GM11168 (cell line): ENCODE data around the gene COL11A2.

Source experiments
- in situ Hi-C: fragments of 300-500 bp; cut with MboI; formaldehyde crosslinking; loops from one replicate; pipeline ENCODE4 v1.12.0; 2022; ENCODE audit warnings: low sequenced_read_pairs; ENCODE audit not compliant: unreplicated experiment

COL11A2 gene

GRCh38 chr6:33124525-33124901 lies 67.8 kb downstream of the COL11A2 start:
- in situ Hi-C loops = no loop called here

GRCh38 chr6:33123732-33124524 lies 68.3 kb downstream of the COL11A2 start:
- in situ Hi-C loops = no loop called here

GRCh38 chr6:33123181-33123580 lies 69.1 kb downstream of the COL11A2 start:
- in situ Hi-C loops = no loop called here

GRCh38 chr6:33120001-33120400 lies 72.3 kb downstream of the COL11A2 start:
- in situ Hi-C loops = no loop called here

GRCh38 chr6:33118525-33119123 lies 73.6 kb downstream of the COL11A2 start:
- in situ Hi-C loops = no loop called here

- in situ Hi-C loops = no loop called here
Observed at GRCh38 chr6:33117811-33118277, 74.4 kb downstream of the COL11A2 start.

- in situ Hi-C loops = no loop called here
Observed at GRCh38 chr6:33116841-33117711, 75.2 kb downstream of the COL11A2 start.

- in situ Hi-C loops = no loop called here
Observed at GRCh38 chr6:33116417-33116816, 75.8 kb downstream of the COL11A2 start.

- in situ Hi-C loops = no loop called here
Observed at GRCh38 chr6:33114406-33114805, 77.9 kb downstream of the COL11A2 start.

GRCh38 chr6:33113755-33114154 lies 78.5 kb downstream of the COL11A2 start:
- in situ Hi-C loops = no loop called here
